H9 (cell line): ENCODE results near the gene ZBTB17. TPM values are rescaled to one million over a fixed set of nuclear protein-coding genes. Genes with fewer than 3 reads are reported as not detected.

Source experiments
- DNase-seq: peaks from one replicate; pipeline ENCODE4 v3.0.0-alpha.2; 2017
- H2AFZ ChIP-seq: one replicate; pipeline ENCODE4 v1.6.1; 2013; ENCODE audit warnings: mild to moderate bottlenecking, low read length, control low read depth, moderate library complexity
- H2AK5ac ChIP-seq: 2 replicates; pipeline ENCODE4 v1.6.1; 2013; ENCODE audit warnings: low read length, control low read depth, mixed read lengths; ENCODE audit not compliant: insufficient read length
- H2BK120ac ChIP-seq: one replicate; pipeline ENCODE4 v1.6.1; 2013; ENCODE audit warnings: low read depth, mild to moderate bottlenecking, low read length, control low read depth, inconsistent platforms; ENCODE audit not compliant: poor library complexity, severe bottlenecking
- H2BK12ac ChIP-seq: 2 replicates; pipeline ENCODE4 v1.6.1; 2013; ENCODE audit warnings: low read length, control low read depth, mixed read lengths, low read depth; ENCODE audit not compliant: insufficient read length
- H2BK15ac ChIP-seq: 2 replicates; pipeline ENCODE4 v1.6.1; 2013; ENCODE audit warnings: low read depth, low read length, control low read depth
- H2BK20ac ChIP-seq: one replicate; pipeline ENCODE4 v1.6.1; 2013; ENCODE audit warnings: low read depth, mild to moderate bottlenecking, low read length, control low read depth, inconsistent platforms; ENCODE audit not compliant: poor library complexity, severe bottlenecking
- H2BK5ac ChIP-seq: 2 replicates; pipeline ENCODE4 v1.6.1; 2013; ENCODE audit warnings: low read length, control low read depth, mixed read lengths; ENCODE audit not compliant: insufficient read length
- H3K14ac ChIP-seq: 2 replicates; pipeline ENCODE4 v1.6.1; 2013; ENCODE audit warnings: low read length, control low read depth; ENCODE audit not compliant: insufficient read depth
- H3K18ac ChIP-seq: 2 replicates; pipeline ENCODE4 v1.6.1; 2013; ENCODE audit warnings: low read depth, mild to moderate bottlenecking, mixed read lengths, low read length, control low read depth; ENCODE audit not compliant: insufficient read length
- H3K23ac ChIP-seq: 2 replicates; pipeline ENCODE4 v1.6.1; 2013; ENCODE audit warnings: low read length, control low read depth, mixed read lengths, low read depth; ENCODE audit not compliant: insufficient read length
- H3K23me2 ChIP-seq: 2 replicates; pipeline ENCODE4 v1.6.1; 2013; ENCODE audit warnings: low read depth, mild to moderate bottlenecking, mixed read lengths, low read length, control low read depth; ENCODE audit not compliant: insufficient read length, poor library complexity, severe bottlenecking
- H3K27ac ChIP-seq: 2 replicates; pipeline ENCODE4 v1.5.1; 2013; ENCODE audit warnings: low read length, control low read depth, mixed read lengths, low read depth; ENCODE audit not compliant: insufficient read length
- H3K27me3 ChIP-seq: 2 replicates; pipeline ENCODE4 v1.6.1; 2013; ENCODE audit warnings: low read length, control low read depth, inconsistent platforms; ENCODE audit not compliant: insufficient read depth
- H3K4ac ChIP-seq: 2 replicates; pipeline ENCODE4 v1.6.1; 2013; ENCODE audit warnings: low read depth, mild to moderate bottlenecking, control low read depth, inconsistent platforms, low read length, moderate library complexity
- H3K4me1 ChIP-seq: 2 replicates; pipeline ENCODE4 v1.6.1; 2013; ENCODE audit warnings: low read length, control low read depth, inconsistent platforms; ENCODE audit not compliant: insufficient read depth
- H3K4me2 ChIP-seq: 2 replicates; pipeline ENCODE4 v1.6.1; 2013; ENCODE audit warnings: low read length, control low read depth, mixed read lengths; ENCODE audit not compliant: insufficient read length, insufficient read depth
- H3K56ac ChIP-seq: 2 replicates; pipeline ENCODE4 v1.6.1; 2013; ENCODE audit warnings: low read depth, mild to moderate bottlenecking, mixed read lengths, low read length, control low read depth; ENCODE audit not compliant: insufficient read length
- H3K79me1 ChIP-seq: 2 replicates; pipeline ENCODE4 v1.6.1; 2013; ENCODE audit warnings: low read depth, mild to moderate bottlenecking, moderate library complexity, low read length, control low read depth, inconsistent platforms; ENCODE audit not compliant: insufficient read depth, poor library complexity, severe bottlenecking
- H3K79me2 ChIP-seq: 2 replicates; pipeline ENCODE4 v1.6.1; 2013; ENCODE audit warnings: low read length, control low read depth, inconsistent platforms; ENCODE audit not compliant: insufficient read depth
- H3K9ac ChIP-seq: 2 replicates; pipeline ENCODE4 v1.6.1; 2013; ENCODE audit warnings: low read length, control low read depth, mixed read lengths; ENCODE audit not compliant: insufficient read length; ENCODE audit errors: extremely low read depth
- H3K9me3 ChIP-seq: one replicate; pipeline ENCODE4 v1.6.1; 2013; ENCODE audit warnings: low read depth, low read length, inconsistent platforms; ENCODE audit not compliant: control insufficient read depth
- H3T11ph ChIP-seq: one replicate; pipeline ENCODE4 v1.6.1; 2013; ENCODE audit warnings: mild to moderate bottlenecking, low read length, control low read depth, inconsistent platforms
- H4K20me1 ChIP-seq: one replicate; pipeline ENCODE4 v1.6.1; 2013; ENCODE audit not compliant: control insufficient read depth, insufficient read length, insufficient read depth
- H4K5ac ChIP-seq: 2 replicates; pipeline ENCODE4 v1.6.1; 2013; ENCODE audit warnings: low read depth, mild to moderate bottlenecking, mixed read lengths, low read length, control low read depth; ENCODE audit not compliant: insufficient read length
- H4K8ac ChIP-seq: replicated peaks from 2 replicates; pipeline ENCODE4 v1.6.1; 2013; ENCODE audit warnings: low read length, control low read depth, mixed read lengths, low read depth; ENCODE audit not compliant: insufficient read length
- H4K91ac ChIP-seq: 2 replicates; pipeline ENCODE4 v1.6.1; 2013; ENCODE audit warnings: low read depth, mild to moderate bottlenecking, moderate library complexity, mixed read lengths, low read length, control low read depth; ENCODE audit not compliant: insufficient read length
- H3K27ac Mint-ChIP-seq, 3 experiments: 2 replicates in 2 of 3; 3 replicates in 1 of 3; pipeline ENCODE4 v1.8.0; 2020 to 2021; ENCODE audit warnings: mixed read lengths in 3 of 3, mild to moderate bottlenecking in 1 of 3, moderate library complexity in 1 of 3
- H3K27me3 Mint-ChIP-seq: 2 replicates; pipeline ENCODE4 v1.8.0; 2021; ENCODE audit warnings: low read depth, mild to moderate bottlenecking, moderate library complexity, mixed read lengths
- H3K36me3 Mint-ChIP-seq, 3 experiments: 2 replicates in 2 of 3; 3 replicates in 1 of 3; pipeline ENCODE4 v1.8.0; 2020 to 2021; ENCODE audit warnings: low read depth in 3 of 3, mixed read lengths in 3 of 3; ENCODE audit not compliant: insufficient read depth in 1 of 3
- H3K4me1 Mint-ChIP-seq, 2 experiments: 2 replicates each; pipeline ENCODE4 v1.8.0; 2020; ENCODE audit warnings: mixed read lengths in 2 of 2
- H3K4me3 Mint-ChIP-seq, 2 experiments: 2 replicates in 1 of 2; 3 replicates in 1 of 2; pipeline ENCODE4 v1.8.0; 2020 to 2021; ENCODE audit warnings: mild to moderate bottlenecking in 2 of 2, mixed read lengths in 2 of 2, moderate library complexity in 1 of 2
- H3K9me3 Mint-ChIP-seq, 2 experiments: 2 replicates in 1 of 2; 3 replicates in 1 of 2; pipeline ENCODE4 v1.8.0; 2020; ENCODE audit warnings: mild to moderate bottlenecking in 2 of 2, mixed read lengths in 2 of 2, moderate library complexity in 1 of 2
- WGBS: extraction: QIAGEN DNeasy Blood & Tissue Kit; methylation state at CpG from one replicate; pipeline ENCODE4 v1.1.7; 2013; ENCODE audit warnings: missing lambda C conversion rate, low lambda C conversion rate, mixed read lengths; ENCODE audit not compliant: insufficient read length; ENCODE audit errors: extremely low coverage; 5-methylcytosine and 5-hydroxymethylcytosine counted together
- total RNA-seq: library from RNA; stranded (reverse); gene quantifications from 2 replicates; pipeline ENCODE4 v1.2.1, GENCODE V29; 2021
- TF ChIP-seq, protein P1 (sequence below): fragments of 200-600 bp; sonication (generic); conservative IDR thresholded peaks from 3 replicates; pipeline ENCODE4 v1.8.0; 2021; ENCODE audit warnings: antibody characterized with exemption, mild to moderate bottlenecking

ZBTB17 gene
- total RNA-seq, 1 experiment from 2014 or later = 16.5 TPM

DNA sequence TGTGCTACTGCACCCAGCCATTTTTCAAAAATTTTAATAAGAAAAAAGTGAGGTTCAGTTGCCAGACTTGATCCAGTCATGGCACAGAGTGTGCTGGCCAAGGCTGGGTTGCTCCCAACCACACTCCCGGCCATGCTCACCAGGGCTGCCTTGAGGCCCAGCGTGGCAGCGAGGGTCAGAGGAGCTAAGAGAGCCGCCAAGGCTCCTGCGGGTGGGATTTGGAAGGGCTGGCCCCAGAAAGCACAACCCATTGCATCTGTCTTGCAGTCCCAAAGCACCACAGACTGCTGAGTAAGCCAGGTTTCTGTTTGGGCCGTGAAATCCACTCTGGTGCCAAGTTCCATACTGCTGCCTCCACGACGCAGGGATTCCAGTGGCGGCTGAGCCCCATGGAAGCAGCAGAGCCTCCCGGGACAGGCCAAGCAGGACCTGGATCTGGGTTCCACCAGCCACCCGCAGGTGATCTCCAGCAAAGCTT is 22.6 kb downstream of the ZBTB17 start:
- Histone ChIP-seq H2BK15ac (no peak overlapping the region), H2AK5ac (no peak overlapping the region), H4K20me1 (peaks cover 3% of the 10 kb centered on the region), H3K18ac (no peak overlapping the region), H3K9ac (no peak overlapping the region), H4K91ac (no peak overlapping the region), H2BK20ac (no peak overlapping the region), H3K23ac (no peak overlapping the region), H4K5ac (no peak overlapping the region), H3K27me3 (no peaks in the 10 kb centered on the region), H3K79me2 (no peaks in the 10 kb centered on the region; the same call in 1 of the 2 replicates), H3K4me1 (peaks cover 8% of the 10 kb centered on the region; the same call in 1 of the 2 replicates), H2AFZ (no peak overlapping the region), H3K79me1 (no peaks in the 10 kb centered on the region), H3K4me2 (no peak overlapping the region), H3T11ph (no peak overlapping the region), H3K9me3 (no peaks in the 10 kb centered on the region), H3K27ac (no peak overlapping the region), H3K23me2 (no peaks in the 10 kb centered on the region), H2BK120ac (no peak overlapping the region), H2BK5ac (no peak overlapping the region), H3K56ac (no peak overlapping the region), H4K8ac (no peak overlapping the region), H3K4ac (no peak overlapping the region), H2BK12ac (no peak overlapping the region), H3K14ac (no peak overlapping the region; the same call in 1 of the 2 replicates)
- no CpG with 5 or more reads among the region's 11 CpGs for WGBS
- H3K9me3 Mint-ChIP-seq = no peaks in the 10 kb centered on the region
- peaks cover 60 to 63% of the 10 kb centered on the region in 2 experiments for H3K4me1 Mint-ChIP-seq
- TF ChIP-seq, protein P1, sequence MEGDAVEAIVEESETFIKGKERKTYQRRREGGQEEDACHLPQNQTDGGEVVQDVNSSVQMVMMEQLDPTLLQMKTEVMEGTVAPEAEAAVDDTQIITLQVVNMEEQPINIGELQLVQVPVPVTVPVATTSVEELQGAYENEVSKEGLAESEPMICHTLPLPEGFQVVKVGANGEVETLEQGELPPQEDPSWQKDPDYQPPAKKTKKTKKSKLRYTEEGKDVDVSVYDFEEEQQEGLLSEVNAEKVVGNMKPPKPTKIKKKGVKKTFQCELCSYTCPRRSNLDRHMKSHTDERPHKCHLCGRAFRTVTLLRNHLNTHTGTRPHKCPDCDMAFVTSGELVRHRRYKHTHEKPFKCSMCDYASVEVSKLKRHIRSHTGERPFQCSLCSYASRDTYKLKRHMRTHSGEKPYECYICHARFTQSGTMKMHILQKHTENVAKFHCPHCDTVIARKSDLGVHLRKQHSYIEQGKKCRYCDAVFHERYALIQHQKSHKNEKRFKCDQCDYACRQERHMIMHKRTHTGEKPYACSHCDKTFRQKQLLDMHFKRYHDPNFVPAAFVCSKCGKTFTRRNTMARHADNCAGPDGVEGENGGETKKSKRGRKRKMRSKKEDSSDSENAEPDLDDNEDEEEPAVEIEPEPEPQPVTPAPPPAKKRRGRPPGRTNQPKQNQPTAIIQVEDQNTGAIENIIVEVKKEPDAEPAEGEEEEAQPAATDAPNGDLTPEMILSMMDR = no peak
- no peak for DNase-seq
- no peak overlapping the region for H3K4me3 Mint-ChIP-seq
- H3K36me3 Mint-ChIP-seq = peaks cover 0 to 18% (median 3%) of the 10 kb centered on the region in 3 experiments; a peak in 4 of 7 replicates
- H3K27me3 Mint-ChIP-seq = no peaks in the 10 kb centered on the region; the same call in 1 of the 2 replicates
- no peak overlapping the region; a peak in 1 of 7 replicates for H3K27ac Mint-ChIP-seq
